ENCODE measurements around the gene WSCD1.

Gene WSCD1

DNA sequence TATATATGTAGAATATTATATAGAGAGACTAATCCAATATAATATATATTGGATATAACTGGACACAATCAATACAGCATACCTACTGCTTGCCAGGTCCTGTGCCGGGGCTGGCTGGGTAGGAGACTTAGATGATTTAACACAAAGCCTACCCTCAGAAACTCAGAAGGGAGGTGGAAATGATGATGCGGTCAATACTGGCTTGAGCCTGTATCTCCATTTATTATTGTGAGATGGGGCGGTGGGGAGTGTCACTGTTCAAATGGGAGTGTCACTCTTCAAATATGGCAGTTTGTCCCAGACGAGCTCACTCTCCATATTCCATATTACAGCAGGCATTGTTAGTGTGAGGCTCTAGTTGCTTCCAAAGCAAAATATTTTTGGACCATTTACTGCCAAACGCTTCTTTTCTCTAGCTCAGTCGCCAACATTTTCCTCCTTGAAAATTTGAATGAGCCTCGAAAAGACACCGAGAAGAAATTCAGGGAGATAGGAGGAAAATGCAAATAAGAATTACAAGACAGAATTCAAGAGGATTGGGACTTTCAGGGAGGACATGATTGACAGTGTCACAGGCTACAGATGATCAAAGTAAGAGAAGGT lies 70.7 kb downstream of the WSCD1 start:
- no peak for DNase-seq (ENCODE audit: low read depth)
- no peak overlapping the region for H3K4me3 ChIP-seq (ENCODE audit: low read depth, low read length)
- TF ChIP-seq, protein P1, sequence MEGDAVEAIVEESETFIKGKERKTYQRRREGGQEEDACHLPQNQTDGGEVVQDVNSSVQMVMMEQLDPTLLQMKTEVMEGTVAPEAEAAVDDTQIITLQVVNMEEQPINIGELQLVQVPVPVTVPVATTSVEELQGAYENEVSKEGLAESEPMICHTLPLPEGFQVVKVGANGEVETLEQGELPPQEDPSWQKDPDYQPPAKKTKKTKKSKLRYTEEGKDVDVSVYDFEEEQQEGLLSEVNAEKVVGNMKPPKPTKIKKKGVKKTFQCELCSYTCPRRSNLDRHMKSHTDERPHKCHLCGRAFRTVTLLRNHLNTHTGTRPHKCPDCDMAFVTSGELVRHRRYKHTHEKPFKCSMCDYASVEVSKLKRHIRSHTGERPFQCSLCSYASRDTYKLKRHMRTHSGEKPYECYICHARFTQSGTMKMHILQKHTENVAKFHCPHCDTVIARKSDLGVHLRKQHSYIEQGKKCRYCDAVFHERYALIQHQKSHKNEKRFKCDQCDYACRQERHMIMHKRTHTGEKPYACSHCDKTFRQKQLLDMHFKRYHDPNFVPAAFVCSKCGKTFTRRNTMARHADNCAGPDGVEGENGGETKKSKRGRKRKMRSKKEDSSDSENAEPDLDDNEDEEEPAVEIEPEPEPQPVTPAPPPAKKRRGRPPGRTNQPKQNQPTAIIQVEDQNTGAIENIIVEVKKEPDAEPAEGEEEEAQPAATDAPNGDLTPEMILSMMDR (conservative IDR thresholded peaks at IDR 0.05; ENCODE audit: low read depth, low read length) = no peak

- no peak for DNase-seq (ENCODE audit: low read depth)
- TF ChIP-seq, protein P1 (conservative IDR thresholded peaks at IDR 0.05; ENCODE audit: low read depth, low read length) = no peak
- H3K4me3 ChIP-seq (ENCODE audit: low read depth, low read length) = no peak overlapping the region
These were observed 72.5 kb downstream of the WSCD1 start for GRCh38 chr17:6142701-6143100.

- TF ChIP-seq, protein P1 (conservative IDR thresholded peaks at IDR 0.05; ENCODE audit: low read depth, low read length) = no peak
- no peak for DNase-seq (ENCODE audit: low read depth)
- no peak overlapping the region for H3K4me3 ChIP-seq (ENCODE audit: low read depth, low read length)
These were observed 75.8 kb downstream of the WSCD1 start for GRCh38 chr17:6145946-6146345.

DNA sequence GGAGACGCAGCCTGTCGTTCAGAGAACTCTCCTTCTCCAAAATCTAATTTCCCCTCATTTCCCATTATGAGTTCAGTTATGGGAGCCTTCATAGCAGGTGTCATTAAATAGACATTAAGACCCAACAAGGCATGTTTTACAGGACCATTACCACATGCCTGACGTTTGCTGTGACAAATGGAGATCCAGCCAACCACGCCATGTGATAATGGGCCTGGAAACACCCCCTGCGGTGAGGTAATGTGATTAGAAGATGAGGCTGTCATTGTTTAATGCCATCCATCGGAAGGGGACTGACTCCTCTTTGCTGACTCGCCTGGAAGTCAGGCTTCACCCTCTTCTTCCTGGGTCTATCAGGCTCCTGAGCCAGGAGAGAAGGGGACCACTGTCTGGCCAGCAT lies 76.9 kb downstream of the WSCD1 start:
- H3K4me3 ChIP-seq (ENCODE audit: low read depth, low read length) = no peak overlapping the region
- no peak for DNase-seq (ENCODE audit: low read depth)
- TF ChIP-seq, protein P1 (conservative IDR thresholded peaks at IDR 0.05; ENCODE audit: low read depth, low read length) = no peak

DNA sequence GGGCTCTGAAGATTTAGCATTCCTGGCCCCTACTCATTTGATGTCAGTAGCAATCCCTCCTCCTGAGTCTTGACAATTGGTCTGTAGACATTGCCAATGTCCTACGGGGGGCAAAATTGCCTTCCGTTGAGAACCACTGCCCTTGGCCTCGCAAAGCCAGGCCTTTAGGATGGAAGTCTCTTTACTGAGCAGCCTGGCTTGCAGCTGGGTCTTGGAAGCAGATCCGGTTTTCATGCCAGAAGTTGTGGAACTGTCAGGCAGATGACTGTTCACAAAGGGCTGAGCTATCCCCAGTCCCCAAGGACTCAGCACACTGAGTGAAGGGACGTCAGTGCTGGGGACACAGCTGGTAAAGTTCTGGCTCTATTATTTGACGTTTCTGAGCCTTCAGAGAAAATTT lies 83.2 kb downstream of the WSCD1 start:
- H3K4me3 ChIP-seq (ENCODE audit: low read depth, low read length) = no peak overlapping the region
- DNase-seq (ENCODE audit: low read depth) = no peak
- TF ChIP-seq, protein P1 (conservative IDR thresholded peaks at IDR 0.05; ENCODE audit: low read depth, low read length) = no peak

DNA sequence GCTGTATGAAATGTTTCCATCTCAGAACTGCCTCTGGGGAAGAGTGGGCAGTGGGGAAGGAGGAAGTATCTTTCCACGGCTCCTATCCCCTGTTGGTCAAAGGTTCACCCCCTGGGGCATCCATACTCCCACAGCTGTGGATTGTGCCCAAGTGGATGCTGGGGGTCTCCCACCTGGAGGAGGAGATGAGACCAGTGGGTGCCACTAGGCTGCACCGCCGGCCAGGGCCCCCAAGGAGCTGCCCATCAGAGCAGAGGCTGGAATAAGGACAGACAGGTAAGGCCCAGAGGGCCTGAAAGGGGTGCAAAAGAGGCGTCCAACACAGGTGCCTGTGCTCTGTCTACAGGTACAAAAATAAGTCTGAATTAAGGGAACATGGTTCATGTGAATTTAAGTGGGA lies 87.5 kb downstream of the WSCD1 start:
- no peak for DNase-seq (ENCODE audit: low read depth)
- TF ChIP-seq, protein P1 (conservative IDR thresholded peaks at IDR 0.05; ENCODE audit: low read depth, low read length) = no peak
- no peak overlapping the region for H3K4me3 ChIP-seq (ENCODE audit: low read depth, low read length)

- H3K4me3 ChIP-seq (ENCODE audit: low read depth, low read length) = no peak overlapping the region
- DNase-seq (ENCODE audit: low read depth) = no peak
- TF ChIP-seq, protein P1 (conservative IDR thresholded peaks at IDR 0.05; ENCODE audit: low read depth, low read length) = no peak
These were observed 89.5 kb downstream of the WSCD1 start for GRCh38 chr17:6159541-6160231.
